Common myeloid progenitor, CD34-positive (primary cell): ENCODE results near the gene MYO18B.
A peak's percentile ranks its signal among the peaks of the same experiment; 100 is the strongest.

Source experiments
- CTCF ChIA-PET: fragments of 350-600 bp; sonication (Branson Sonifier 250); formaldehyde crosslinking; loops from one replicate; lab custom pipeline; 2021; ENCODE audit warnings: antibody characterized with exemption; lab: Charles Lee
- POLR2A ChIA-PET: fragments of 350-600 bp; sonication (Branson Sonifier 250); formaldehyde crosslinking; loops from one replicate; lab custom pipeline; 2021; ENCODE audit warnings: antibody characterized with exemption; lab: Charles Lee
- DNase-seq, 3 donors: peaks; one replicate each; pipeline versions ENCODE4 v3.0.0 to v3.0.0-alpha.2; 2013
- H3K27ac ChIP-seq, 2 experiments: 1 replicate in 1 of 2; 2 replicates in 1 of 2; pipeline ENCODE4 v1.7.0; 2013; ENCODE audit warnings: inconsistent platforms in 2 of 2, low read length in 2 of 2, mild to moderate bottlenecking in 2 of 2, low read depth in 1 of 2, moderate library complexity in 1 of 2; ENCODE audit not compliant: severe bottlenecking in 2 of 2, insufficient read depth in 1 of 2, poor library complexity in 1 of 2
- H3K27me3 ChIP-seq, 5 experiments: replicated peaks in 2 of 5; 1 replicate in 3 of 5; 2 replicates in 2 of 5; pipeline versions ENCODE4 v1.6.1 to v1.7.0; 2013; ENCODE audit warnings: low read length in 4 of 5, mild to moderate bottlenecking in 2 of 5, moderate library complexity in 2 of 5, inconsistent platforms in 1 of 5; ENCODE audit not compliant: insufficient read depth in 5 of 5, control insufficient read depth in 4 of 5
- H3K36me3 ChIP-seq, 4 experiments: 1 replicate in 2 of 4; 2 replicates in 2 of 4; pipeline versions ENCODE4 v1.6.1 to v1.7.0; 2013; ENCODE audit warnings: low read length in 3 of 4, control low read depth in 1 of 4, mild to moderate bottlenecking in 1 of 4; ENCODE audit not compliant: control insufficient read depth in 4 of 4, insufficient read depth in 4 of 4
- H3K4me1 ChIP-seq, 4 experiments: 1 replicate in 3 of 4; 2 replicates in 1 of 4; pipeline versions ENCODE4 v1.6.1 to v1.7.1; 2013; ENCODE audit warnings: low read length in 3 of 4, mild to moderate bottlenecking in 3 of 4, control low read depth in 1 of 4, inconsistent platforms in 1 of 4, moderate library complexity in 1 of 4; ENCODE audit not compliant: control insufficient read depth in 4 of 4, insufficient read depth in 4 of 4; ENCODE audit errors: control extremely low read depth in 1 of 4
- H3K4me3 ChIP-seq, 7 experiments: 1 replicate in 4 of 7; 2 replicates in 3 of 7; pipeline versions ENCODE4 v1.5.1 to v1.7.0; 2013; ENCODE audit warnings: mild to moderate bottlenecking in 7 of 7, low read length in 6 of 7, moderate library complexity in 6 of 7, inconsistent platforms in 2 of 7, low read depth in 2 of 7, control low read depth in 1 of 7; ENCODE audit not compliant: insufficient read depth in 4 of 7, control insufficient read depth in 1 of 7; ENCODE audit errors: extremely low read depth in 1 of 7
- H3K9me3 ChIP-seq, 5 experiments: 1 replicate in 4 of 5; 2 replicates in 1 of 5; pipeline versions ENCODE4 v1.6.1 to v1.7.1; 2013; ENCODE audit warnings: low read length in 4 of 5, mild to moderate bottlenecking in 2 of 5, inconsistent platforms in 1 of 5, low read depth in 1 of 5, moderate library complexity in 1 of 5; ENCODE audit not compliant: control insufficient read depth in 4 of 5, insufficient read depth in 2 of 5; ENCODE audit errors: control extremely low read depth in 1 of 5
- WGBS: methylation state at CpG from one replicate; pipeline ENCODE4 v1.1.5; 2013; ENCODE audit not compliant: insufficient coverage; 5-methylcytosine and 5-hydroxymethylcytosine counted together

Gene MYO18B

DNA sequence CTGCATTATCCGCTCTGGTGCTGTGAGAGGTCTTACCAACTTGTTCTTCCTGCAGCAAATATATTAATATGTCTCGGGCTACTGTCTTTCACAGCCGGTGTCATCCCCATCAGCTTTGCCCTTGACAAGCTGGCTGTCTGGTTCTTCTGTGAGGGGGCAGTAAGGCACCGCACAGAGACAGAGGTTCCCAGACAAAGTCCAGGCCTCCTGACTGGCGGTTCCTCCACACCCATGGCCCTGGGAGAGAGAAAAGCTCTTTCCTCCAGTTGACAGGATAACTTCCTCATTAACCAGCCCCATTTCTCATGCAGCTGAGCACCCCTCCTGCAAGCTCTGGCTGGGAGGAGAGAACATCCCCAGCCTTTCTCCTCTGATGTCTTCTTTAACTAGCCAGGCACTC is 214.8 kb downstream of the MYO18B start:
- H3K36me3 ChIP-seq, result no peaks in the 10 kb centered on the region
- H3K27ac ChIP-seq, result no peak overlapping the region
- 96% methylated on average over 4 of the region's 5 CpGs for WGBS
- ChIA-PET POLR2A (no interaction called here), CTCF (no interaction called here)
- H3K4me1 ChIP-seq, result no peaks in the 10 kb centered on the region
- H3K27me3 ChIP-seq, result peaks cover 0 to 5% (median 2%) of the 10 kb centered on the region in 5 experiments
- no peak overlapping the region for H3K4me3 ChIP-seq
- no peak for DNase-seq
- no peaks in the 10 kb centered on the region for H3K9me3 ChIP-seq

DNA sequence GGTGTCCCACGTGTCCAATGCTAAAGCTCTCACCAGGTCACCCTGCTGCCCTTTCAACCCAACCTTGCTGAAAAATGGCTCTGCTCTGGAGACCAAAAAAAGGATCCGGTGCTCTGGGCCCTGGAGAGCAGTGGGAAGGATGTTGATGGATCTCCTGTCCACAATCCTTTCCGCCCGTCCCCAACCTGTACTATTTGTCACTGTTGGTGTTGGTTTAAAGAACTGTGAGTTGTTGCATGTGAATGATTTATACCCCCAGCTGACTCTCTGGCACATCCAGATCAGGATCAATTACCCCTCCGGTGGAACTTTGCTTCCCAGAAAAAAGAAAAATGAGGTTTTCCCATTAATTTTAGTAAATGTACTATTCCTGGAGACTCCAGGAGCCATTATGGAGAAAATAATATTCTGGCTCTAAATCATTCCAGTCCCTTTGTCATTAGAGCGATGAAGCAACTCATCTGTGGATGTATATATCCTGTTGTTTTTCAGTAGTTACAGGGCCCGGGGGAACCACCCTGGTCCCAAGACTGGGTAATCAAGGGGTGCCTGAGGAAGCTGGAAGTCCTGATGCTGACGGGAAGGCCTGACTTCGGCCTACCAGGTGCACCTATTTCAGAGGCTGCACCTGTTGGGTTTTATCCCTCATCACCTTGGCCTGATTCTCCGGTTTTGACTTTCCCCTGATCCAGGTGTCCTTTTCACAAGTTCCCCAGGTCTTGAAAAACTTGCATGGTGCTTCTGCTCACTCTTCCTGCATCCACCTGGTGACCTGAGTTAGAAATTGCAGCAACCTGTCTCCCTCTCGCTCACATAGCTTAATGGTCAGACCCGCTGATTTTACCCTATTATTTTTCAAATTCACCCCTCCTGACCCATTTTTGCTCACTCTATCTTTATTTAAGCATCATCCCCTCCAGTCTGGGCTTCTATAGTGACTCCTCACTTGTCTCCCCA is 218.1 kb downstream of the MYO18B start:
- CTCF ChIA-PET, result no interaction called here
- no peak overlapping the region for H3K4me3 ChIP-seq
- no peak for DNase-seq
- peaks cover 0 to 12% (median 0%) of the 10 kb centered on the region in 5 experiments for H3K9me3 ChIP-seq
- H3K27me3 ChIP-seq, result peaks cover 0 to 2% (median 0%) of the 10 kb centered on the region in 5 experiments
- no peak overlapping the region for H3K27ac ChIP-seq
- no peaks in the 10 kb centered on the region for H3K36me3 ChIP-seq
- H3K4me1 ChIP-seq, result no peaks in the 10 kb centered on the region
- WGBS, result 98% methylated on average over 9 of the region's 12 CpGs
- POLR2A ChIA-PET, result interaction anchor here (0.6 kb wide), 1 partner anchor 92 kb away, joined by 3 read pairs; no protein-coding TSS in a partner anchor

- POLR2A ChIA-PET, result no interaction called here
- 71% methylated on average over 5 of the region's 5 CpGs for WGBS
- peaks cover 7 to 11% (median 10%) of the 10 kb centered on the region in 4 experiments for H3K4me1 ChIP-seq
- no peak overlapping the region for H3K27ac ChIP-seq
- peaks cover 0 to 2% (median 0%) of the 10 kb centered on the region in 5 experiments for H3K27me3 ChIP-seq
- peaks cover 0 to 12% (median 0%) of the 10 kb centered on the region in 5 experiments for H3K9me3 ChIP-seq
- DNase-seq, result no peak
- H3K36me3 ChIP-seq, result no peaks in the 10 kb centered on the region
- CTCF ChIA-PET, result no interaction called here
- H3K4me3 ChIP-seq, result no peak overlapping the region
Observed at GRCh38 chr22:25961699-25962098, 219.7 kb downstream of the MYO18B start.

DNA sequence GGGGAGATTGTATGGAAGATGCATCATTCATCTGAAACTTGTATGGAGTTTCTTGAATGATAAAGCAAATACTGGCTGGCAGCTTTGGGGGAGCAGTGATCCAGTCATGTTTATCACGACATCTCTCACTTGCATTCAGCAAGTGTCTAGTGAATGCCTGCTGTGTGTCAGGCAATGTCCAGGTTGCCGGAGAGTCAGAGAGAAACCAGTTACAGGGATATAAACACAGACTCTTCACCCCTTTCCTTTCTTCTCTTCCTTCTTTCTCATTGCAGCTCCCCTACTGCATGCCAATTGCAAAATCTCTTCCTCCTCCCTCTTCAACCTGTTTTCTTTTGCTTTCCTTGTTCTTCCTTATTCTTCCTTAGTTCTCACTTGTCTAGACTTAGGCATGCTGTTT is 220.7 kb downstream of the MYO18B start:
- Histone ChIP-seq H3K27ac (no peak overlapping the region), H3K9me3 (peaks cover 0 to 12% (median 0%) of the 10 kb centered on the region in 5 experiments), H3K4me1 (peaks cover 11 to 14% (median 12%) of the 10 kb centered on the region in 4 experiments), H3K4me3 (no peak overlapping the region), H3K36me3 (no peaks in the 10 kb centered on the region), H3K27me3 (no peaks in the 10 kb centered on the region)
- no peak for DNase-seq
- CTCF ChIA-PET, result no interaction called here
- POLR2A ChIA-PET, result no interaction called here
- WGBS, result 96% methylated on average over 2 of the region's 2 CpGs

DNA sequence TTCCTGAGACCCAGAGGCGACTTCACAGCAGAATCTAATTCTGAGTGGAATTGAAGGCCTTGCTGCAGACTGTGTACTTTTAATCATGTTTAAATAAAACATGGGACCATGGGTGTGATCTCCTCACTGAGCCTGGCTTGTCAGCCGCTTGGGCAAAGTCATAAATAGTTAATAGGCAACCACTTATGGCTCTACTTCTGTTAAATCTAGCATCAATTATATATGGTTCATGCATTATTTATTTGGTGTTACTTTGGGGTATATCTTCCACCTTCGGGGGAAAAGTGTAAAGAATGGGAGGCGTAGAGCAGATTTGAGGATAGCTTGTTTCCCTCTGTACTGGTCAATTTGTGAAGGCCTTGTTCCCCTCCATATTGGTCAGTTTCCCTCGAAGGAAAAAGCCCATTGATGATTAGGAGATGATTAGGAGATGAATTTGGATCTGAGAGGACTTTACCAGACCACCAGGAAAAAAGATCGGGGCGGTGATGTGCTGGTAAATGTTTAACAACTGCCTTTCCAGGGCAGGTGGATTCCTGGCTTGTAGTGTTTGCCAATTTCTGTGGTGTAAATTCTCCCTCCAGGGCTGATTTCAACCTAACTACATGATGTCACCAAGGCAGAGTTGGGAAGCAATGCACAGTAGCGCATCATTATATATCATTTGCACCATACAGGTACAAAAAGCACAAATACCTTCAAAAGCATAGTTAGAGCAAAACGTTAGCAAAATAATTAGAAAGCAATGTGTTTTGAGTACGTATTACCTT is 223.2 kb downstream of the MYO18B start:
- Histone ChIP-seq H3K27me3 (no peaks in the 10 kb centered on the region), H3K27ac (no peak overlapping the region), H3K9me3 (peaks cover 0 to 12% (median 0%) of the 10 kb centered on the region in 5 experiments), H3K36me3 (no peaks in the 10 kb centered on the region), H3K4me3 (no peak overlapping the region), H3K4me1 (peaks cover 11 to 14% (median 12%) of the 10 kb centered on the region in 4 experiments)
- POLR2A ChIA-PET, result no interaction called here
- WGBS, result 94% methylated on average over 5 of the region's 10 CpGs
- DNase-seq, result no peak
- CTCF ChIA-PET, result no interaction called here

DNA sequence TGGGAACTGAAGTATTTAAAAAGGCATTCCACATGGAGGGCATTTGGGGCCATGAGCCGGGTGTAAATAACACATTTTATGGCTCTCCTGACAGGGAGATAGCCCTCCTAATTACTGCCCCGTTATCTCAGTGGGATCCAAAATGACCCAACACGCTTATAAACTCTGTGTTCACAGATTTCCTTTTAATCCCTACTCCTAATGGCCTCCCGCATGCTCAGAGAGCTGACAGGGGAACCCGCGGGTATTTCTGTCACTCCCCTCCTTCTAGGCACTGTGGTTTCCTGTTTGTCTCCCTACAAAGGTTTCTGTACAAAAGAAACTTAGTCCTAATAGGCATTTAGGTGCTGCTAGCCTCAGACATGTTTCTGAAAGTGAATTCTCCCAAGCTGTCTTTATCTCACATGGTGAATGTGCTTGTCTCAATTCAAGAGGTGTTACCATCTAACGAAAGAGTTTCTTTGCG is 224.5 kb downstream of the MYO18B start:
- H3K36me3 ChIP-seq, result no peaks in the 10 kb centered on the region
- POLR2A ChIA-PET, result no interaction called here
- H3K4me1 ChIP-seq, result peaks cover 11 to 17% (median 12%) of the 10 kb centered on the region in 4 experiments
- H3K4me3 ChIP-seq, result peak overlapping the region in 2 of 7 experiments; percentile 2 to 33
- no peak for DNase-seq
- no peaks in the 10 kb centered on the region for H3K27me3 ChIP-seq
- H3K27ac ChIP-seq, result no peak overlapping the region
- CTCF ChIA-PET, result no interaction called here
- WGBS, result 12% methylated on average over 8 of the region's 8 CpGs
- peaks cover 0 to 12% (median 0%) of the 10 kb centered on the region in 5 experiments for H3K9me3 ChIP-seq
